MM.1S (cell line): Measurements from ENCODE around the gene VEZF1.

Experiments used
- DNase-seq: peaks from one replicate; pipeline ENCODE4 v3.0.0-alpha.2; 2015
- H2AFZ ChIP-seq: fragments of 300-600 bp; sonication (generic); 2 replicates; pipeline ENCODE4 v1.6.0; 2016; ENCODE audit warnings: antibody characterized with exemption, low read length
- H3F3A ChIP-seq: fragments of 300-600 bp; sonication (generic); 2 replicates; pipeline ENCODE4 v1.6.1; 2016; ENCODE audit warnings: mild to moderate bottlenecking, antibody characterized with exemption, low read length, moderate library complexity, mixed read lengths; ENCODE audit not compliant: insufficient read depth
- H3K27ac ChIP-seq: fragments of 300-600 bp; sonication (generic); 2 replicates; pipeline ENCODE4 v1.5.1; 2016; ENCODE audit warnings: mild to moderate bottlenecking, low read length
- H3K27me3 ChIP-seq: fragments of 300-600 bp; sonication (generic); replicated peaks from 2 replicates; pipeline ENCODE4 v1.6.0; 2016; ENCODE audit warnings: low read length; ENCODE audit not compliant: insufficient read depth
- H3K36me3 ChIP-seq: fragments of 300-600 bp; sonication (generic); replicated peaks from 2 replicates; pipeline ENCODE4 v1.6.1; 2016; ENCODE audit warnings: mild to moderate bottlenecking, low read length, mixed read lengths; ENCODE audit not compliant: insufficient read depth
- H3K4me1 ChIP-seq: fragments of 300-600 bp; sonication (generic); 2 replicates; pipeline ENCODE4 v1.6.1; 2016; ENCODE audit warnings: low read length, mixed read lengths
- H3K4me2 ChIP-seq: fragments of 300-600 bp; sonication (generic); 2 replicates; pipeline ENCODE4 v1.6.0; 2016; ENCODE audit warnings: low read depth, low read length
- H3K4me3 ChIP-seq: fragments of 300-600 bp; sonication (generic); 2 replicates; pipeline ENCODE4 v1.5.1; 2016; ENCODE audit warnings: low read length, mixed read lengths
- H3K79me2 ChIP-seq: fragments of 300-600 bp; sonication (generic); 2 replicates; pipeline ENCODE4 v1.6.1; 2016; ENCODE audit warnings: mixed run types, low read length, mixed read lengths
- H3K9ac ChIP-seq: fragments of 300-600 bp; sonication (generic); 2 replicates; pipeline ENCODE4 v1.6.1; 2016; ENCODE audit warnings: low read length, mixed read lengths
- H3K9me2 ChIP-seq: fragments of 300-600 bp; sonication (generic); replicated peaks from 2 replicates; pipeline ENCODE4 v1.6.1; 2016; ENCODE audit warnings: mild to moderate bottlenecking, low read length, mixed read lengths; ENCODE audit not compliant: insufficient read depth
- H3K9me3 ChIP-seq: fragments of 300-600 bp; sonication (generic); replicated peaks from 2 replicates; pipeline ENCODE4 v1.6.1; 2016; ENCODE audit warnings: mild to moderate bottlenecking, low read length, mixed read lengths; ENCODE audit not compliant: insufficient read depth
- H4K20me1 ChIP-seq: fragments of 300-600 bp; sonication (generic); 2 replicates; pipeline ENCODE4 v1.6.1; 2016; ENCODE audit warnings: mild to moderate bottlenecking, low read length, moderate library complexity, mixed read lengths; ENCODE audit not compliant: insufficient read depth
- CTCF ChIP-seq: fragments of 300-600 bp; sonication (generic); IDR thresholded peaks from 2 replicates; pipeline ENCODE4 v1.5.1; 2016; ENCODE audit warnings: antibody characterized with exemption, low read length, mixed read lengths
- EZH2 ChIP-seq: fragments of 300-600 bp; sonication (generic); optimal IDR thresholded peaks from 2 replicates; pipeline ENCODE3; 2017; ENCODE audit warnings: low read depth, mild to moderate bottlenecking, antibody characterized with exemption, low read length, mixed read lengths
- EZH2phosphoT487 ChIP-seq: fragments of 300-600 bp; sonication (generic); IDR thresholded peaks from 2 replicates; pipeline ENCODE4 v1.6.1; 2018; ENCODE audit warnings: antibody characterized with exemption, low read length

VEZF1 gene

GRCh38 chr17:57944908-57945307 lies 43.1 kb downstream of the VEZF1 start:
- DNase-seq = no peak
- H3K27ac ChIP-seq = no peak overlapping the region
- no peak overlapping the region for H3K4me2 ChIP-seq
- peaks cover 53% of the 10 kb centered on the region for H3K4me1 ChIP-seq
- H3K9ac ChIP-seq = no peak overlapping the region
- H2AFZ ChIP-seq = no peak overlapping the region
- H3F3A ChIP-seq = peaks cover 49% of the 10 kb centered on the region
- H4K20me1 ChIP-seq = no peaks in the 10 kb centered on the region
- H3K79me2 ChIP-seq = no peaks in the 10 kb centered on the region
- no peaks in the 10 kb centered on the region for H3K36me3 ChIP-seq
- no peaks in the 10 kb centered on the region for H3K9me2 ChIP-seq
- no peaks in the 10 kb centered on the region for H3K9me3 ChIP-seq
- TF ChIP-seq EZH2 (no peak), CTCF (no peak), EZH2phosphoT487 (no peak)
- H3K27me3 ChIP-seq = peaks cover 29% of the 10 kb centered on the region
- no peak overlapping the region for H3K4me3 ChIP-seq

- H3F3A ChIP-seq = peaks cover 52% of the 10 kb centered on the region
- no peak for TF ChIP-seq CTCF
- TF ChIP-seq EZH2 = no peak
- TF ChIP-seq EZH2phosphoT487 = no peak
- H3K9ac ChIP-seq = no peak overlapping the region
- H3K9me3 ChIP-seq = no peaks in the 10 kb centered on the region
- peaks cover 29% of the 10 kb centered on the region for H3K27me3 ChIP-seq
- no peak for DNase-seq
- no peaks in the 10 kb centered on the region for H3K9me2 ChIP-seq
- no peaks in the 10 kb centered on the region for H4K20me1 ChIP-seq
- no peak overlapping the region for H3K4me2 ChIP-seq
- H2AFZ ChIP-seq = no peak overlapping the region
- no peak overlapping the region for H3K4me3 ChIP-seq
- no peak overlapping the region for H3K27ac ChIP-seq
- no peaks in the 10 kb centered on the region for H3K79me2 ChIP-seq
- H3K4me1 ChIP-seq = peaks cover 52% of the 10 kb centered on the region
- H3K36me3 ChIP-seq = no peaks in the 10 kb centered on the region
These were observed 44.4 kb downstream of the VEZF1 start for GRCh38 chr17:57943645-57944044.

- DNase-seq = no peak
- no peaks in the 10 kb centered on the region for H3K9me3 ChIP-seq
- peaks cover 50% of the 10 kb centered on the region for H3K4me1 ChIP-seq
- H3F3A ChIP-seq = peaks cover 47% of the 10 kb centered on the region
- H3K9ac ChIP-seq = no peak overlapping the region
- TF ChIP-seq CTCF (no peak), EZH2 (no peak), EZH2phosphoT487 (no peak)
- no peaks in the 10 kb centered on the region for H4K20me1 ChIP-seq
- H3K27ac ChIP-seq = no peak overlapping the region
- H3K4me3 ChIP-seq = no peak overlapping the region
- H3K9me2 ChIP-seq = no peaks in the 10 kb centered on the region
- peaks cover 27% of the 10 kb centered on the region for H3K27me3 ChIP-seq
- H3K4me2 ChIP-seq = no peak overlapping the region
- H3K36me3 ChIP-seq = no peaks in the 10 kb centered on the region
- no peaks in the 10 kb centered on the region for H3K79me2 ChIP-seq
- no peak overlapping the region for H2AFZ ChIP-seq
These were observed 44.9 kb downstream of the VEZF1 start for GRCh38 chr17:57943140-57943539.
